ENCODE data around the gene DNAH6.
"Not testable (repeated sequence)": the region's sequence is repeated elsewhere in the genome, so short reads cannot be mapped to it uniquely, and the experiment has no call there.

The DNAH6 gene

DNA sequence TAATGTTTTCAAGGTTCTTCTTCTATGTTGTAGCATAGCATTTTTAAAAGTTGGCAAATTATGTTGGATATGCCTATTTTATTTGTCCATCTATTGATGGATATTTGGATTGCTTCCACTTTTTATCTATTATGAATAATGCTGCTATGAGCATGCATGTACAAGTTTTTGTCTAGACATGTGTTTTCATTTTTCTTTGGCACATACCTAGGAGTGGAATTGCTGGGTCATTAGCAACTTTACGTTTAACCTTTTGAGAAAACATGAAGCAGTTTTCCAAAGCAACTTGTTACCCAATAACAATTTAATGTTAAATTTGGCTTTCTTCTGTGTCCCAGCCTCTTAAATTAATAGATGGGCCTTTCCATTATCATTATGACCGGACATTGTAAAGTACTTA, 30.3 kb downstream of the DNAH6 start:
- CTCF ChIA-PET: no interaction called here

DNA sequence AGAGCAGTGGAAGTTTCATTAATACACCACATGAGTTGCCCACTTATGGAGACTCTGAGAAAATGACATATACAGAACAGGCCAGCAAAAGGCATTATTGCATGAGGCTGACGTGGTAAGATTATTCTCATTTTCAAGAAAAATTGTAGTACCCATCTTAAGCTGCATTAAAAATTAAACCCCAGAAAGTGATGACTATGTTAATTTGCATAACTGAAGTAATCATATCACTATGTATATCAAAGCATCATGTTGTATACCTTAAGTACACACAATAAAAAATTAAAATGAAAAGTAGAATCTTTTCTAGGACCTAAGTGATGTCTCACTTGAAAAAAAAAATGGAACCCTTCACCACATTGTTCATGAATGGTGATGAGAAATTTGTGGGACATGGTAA, 32.0 kb downstream of the DNAH6 start:
- ChIA-PET POLR2A (ENCODE audit: low non-redundant PET) (no interaction called here), CTCF (interaction anchor here (0.8 kb wide), 1 partner anchor 316 kb away, joined by 3 read pairs; no protein-coding TSS in a partner anchor)
- TF ChIP-seq, protein P1, sequence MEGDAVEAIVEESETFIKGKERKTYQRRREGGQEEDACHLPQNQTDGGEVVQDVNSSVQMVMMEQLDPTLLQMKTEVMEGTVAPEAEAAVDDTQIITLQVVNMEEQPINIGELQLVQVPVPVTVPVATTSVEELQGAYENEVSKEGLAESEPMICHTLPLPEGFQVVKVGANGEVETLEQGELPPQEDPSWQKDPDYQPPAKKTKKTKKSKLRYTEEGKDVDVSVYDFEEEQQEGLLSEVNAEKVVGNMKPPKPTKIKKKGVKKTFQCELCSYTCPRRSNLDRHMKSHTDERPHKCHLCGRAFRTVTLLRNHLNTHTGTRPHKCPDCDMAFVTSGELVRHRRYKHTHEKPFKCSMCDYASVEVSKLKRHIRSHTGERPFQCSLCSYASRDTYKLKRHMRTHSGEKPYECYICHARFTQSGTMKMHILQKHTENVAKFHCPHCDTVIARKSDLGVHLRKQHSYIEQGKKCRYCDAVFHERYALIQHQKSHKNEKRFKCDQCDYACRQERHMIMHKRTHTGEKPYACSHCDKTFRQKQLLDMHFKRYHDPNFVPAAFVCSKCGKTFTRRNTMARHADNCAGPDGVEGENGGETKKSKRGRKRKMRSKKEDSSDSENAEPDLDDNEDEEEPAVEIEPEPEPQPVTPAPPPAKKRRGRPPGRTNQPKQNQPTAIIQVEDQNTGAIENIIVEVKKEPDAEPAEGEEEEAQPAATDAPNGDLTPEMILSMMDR (conservative IDR thresholded peaks at IDR 0.05; ENCODE audit: low read depth): no peak
- H3K27ac ChIP-seq: no peak overlapping the region
- no peak for DNase-seq (ENCODE audit: low spot score)

More for the DNA sequence above, 30.3 kb downstream of the DNAH6 start:
- no peak for DNase-seq (ENCODE audit: low spot score)
- H3K27ac ChIP-seq: no peak overlapping the region
- TF ChIP-seq, protein P1 (conservative IDR thresholded peaks at IDR 0.05; ENCODE audit: low read depth): no peak
- POLR2A ChIA-PET (ENCODE audit: low non-redundant PET): no interaction called here

DNA sequence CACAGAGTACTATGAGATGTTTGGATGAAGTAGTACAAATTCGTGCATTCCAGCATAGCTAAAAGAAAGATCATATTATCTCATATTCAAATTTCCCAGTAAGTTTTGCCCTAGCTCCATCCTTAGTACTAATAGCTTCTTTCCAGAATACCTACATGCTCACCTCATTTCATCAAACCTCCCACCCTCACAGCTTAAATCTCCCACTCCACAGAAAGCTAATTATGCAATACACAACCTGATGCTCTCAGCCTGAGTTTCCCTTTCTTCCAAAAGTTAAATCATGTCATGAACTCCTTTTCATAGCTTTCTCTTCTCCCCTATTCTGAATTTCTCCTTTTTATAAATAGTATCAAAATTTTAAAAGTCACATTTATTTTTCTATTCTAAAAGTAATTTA, 34.6 kb downstream of the DNAH6 start:
- CTCF ChIA-PET: interaction anchor here (0.7 kb wide), 1 partner anchor 46 kb away, joined by 3 read pairs; no protein-coding TSS in a partner anchor
- no peak overlapping the region for H3K27ac ChIP-seq
- POLR2A ChIA-PET (ENCODE audit: low non-redundant PET): no interaction called here
- TF ChIP-seq, protein P1 (conservative IDR thresholded peaks at IDR 0.05; ENCODE audit: low read depth): no peak
- DNase-seq (ENCODE audit: low spot score): no peak

DNA sequence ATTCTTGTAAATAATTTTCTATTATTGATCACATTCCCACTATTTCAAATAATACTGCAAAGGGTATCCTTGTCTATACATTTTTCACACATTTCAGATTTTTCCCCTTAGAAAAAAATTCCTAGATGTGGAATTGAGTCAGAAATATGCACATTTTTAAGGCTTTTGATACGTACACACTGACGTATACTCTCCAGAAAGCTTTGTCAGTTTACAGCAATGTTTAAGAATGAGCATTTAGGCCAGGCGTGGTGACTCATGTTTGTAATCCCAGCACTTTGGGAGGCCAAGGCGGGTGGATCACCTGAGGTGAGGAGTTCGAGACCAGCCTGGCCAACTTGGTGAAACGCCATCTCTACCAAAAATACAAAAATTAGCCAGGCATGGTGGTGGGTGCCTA, 35.2 kb downstream of the DNAH6 start:
- DNase-seq (ENCODE audit: low spot score); POLR2A ChIA-PET (ENCODE audit: low non-redundant PET); H3K27ac ChIP-seq; CTCF ChIA-PET: not testable (repeated sequence)

DNA sequence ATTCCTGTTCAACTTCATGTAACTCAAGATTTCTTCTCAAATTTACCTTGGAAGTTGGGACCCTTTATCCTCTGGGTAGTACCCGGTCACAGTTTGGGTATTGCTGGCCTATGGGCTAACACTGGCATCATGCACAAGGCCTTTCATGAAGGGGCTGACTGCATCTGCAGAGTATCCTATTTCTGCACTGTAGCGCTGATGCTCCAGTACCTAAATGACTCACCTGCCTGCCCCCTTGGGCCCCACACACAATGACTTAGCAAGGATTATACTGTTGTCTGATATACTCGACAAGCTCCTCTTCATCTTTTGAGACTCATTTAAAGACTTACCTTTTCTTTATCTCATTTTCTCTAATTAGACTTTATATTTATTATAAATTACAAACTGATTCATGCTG, 39.9 kb downstream of the DNAH6 start:
- CTCF ChIA-PET: no interaction called here
- no peak for DNase-seq (ENCODE audit: low spot score)
- POLR2A ChIA-PET (ENCODE audit: low non-redundant PET): no interaction called here
- TF ChIP-seq, protein P1 (conservative IDR thresholded peaks at IDR 0.05; ENCODE audit: low read depth): no peak
- H3K27ac ChIP-seq: no peak overlapping the region

DNA sequence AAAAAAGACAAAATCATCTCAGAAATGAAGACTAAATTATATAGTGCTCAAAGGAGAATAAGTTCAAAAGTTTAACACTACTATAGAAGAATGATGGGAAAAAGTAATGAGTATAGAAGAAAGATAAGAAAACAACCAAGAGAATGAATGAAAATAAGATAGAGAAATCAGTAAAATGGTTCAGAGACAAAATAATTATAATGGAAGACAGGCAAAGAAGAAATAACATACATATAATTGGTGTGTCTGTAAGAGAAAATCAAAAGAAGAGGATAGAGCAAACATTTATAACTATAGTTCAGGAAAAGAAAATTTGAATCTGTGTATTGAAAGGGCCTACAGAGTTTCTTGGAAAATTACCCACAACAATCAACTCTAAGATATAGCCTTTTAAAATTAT, 43.5 kb downstream of the DNAH6 start:
- no peak overlapping the region for H3K27ac ChIP-seq
- TF ChIP-seq, protein P1 (conservative IDR thresholded peaks at IDR 0.05; ENCODE audit: low read depth): no peak
- ChIA-PET POLR2A (ENCODE audit: low non-redundant PET) (no interaction called here), CTCF (no interaction called here)
- DNase-seq (ENCODE audit: low spot score): no peak

DNA sequence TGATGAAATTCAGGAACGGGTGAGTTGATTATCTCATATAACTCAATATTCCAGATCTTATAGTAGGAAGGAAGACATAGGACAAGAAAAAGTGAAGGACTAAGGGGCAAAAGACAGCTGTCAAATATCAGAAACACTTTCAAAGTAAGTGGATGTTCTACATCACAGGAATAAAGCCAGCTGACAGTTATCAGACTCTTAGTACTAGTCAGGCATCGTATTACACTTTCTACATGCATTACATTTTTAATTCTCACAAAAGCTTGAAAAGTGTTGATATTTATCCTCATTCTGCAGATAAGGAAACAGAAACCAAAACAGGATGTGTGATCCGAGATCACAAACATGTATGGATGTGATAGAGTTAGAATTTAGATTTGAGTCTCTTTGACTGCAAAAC, 63.4 kb downstream of the DNAH6 start:
- no peak for DNase-seq (ENCODE audit: low spot score)
- TF ChIP-seq, protein P1 (conservative IDR thresholded peaks at IDR 0.05; ENCODE audit: low read depth): no peak
- H3K27ac ChIP-seq: no peak overlapping the region
- ChIA-PET CTCF (interaction anchor here (0.6 kb wide), 2 partner anchors 9 to 55 kb away, joined by 3 read pairs; no protein-coding TSS in a partner anchor), POLR2A (ENCODE audit: low non-redundant PET) (no interaction called here)

Measured in RWPE1 (cell line).